HepG2 (cell line): ENCODE measurements around the gene USP25. TPM values are rescaled to one million over a fixed set of nuclear protein-coding genes. Genes with fewer than 3 reads are reported as not detected.

Experiments used
- ATAC-seq: fragments of 200-7000 bp; cut with Tn5 transposase; 3 replicates; pipeline ENCODE4 v1.9.1; 2020; ENCODE audit warnings: mild to moderate bottlenecking, moderate library complexity
- BruUV-seq: library from RNA; stranded (reverse); fragments of 400-500 nt; replicated peaks from 2 replicates; lab custom pipeline; 2021; lab: Mats Ljungman, UMichigan
- CTCF ChIA-PET: fragments of 300-600 bp; formaldehyde crosslinking; extraction: SDS; loops from one replicate; lab custom pipeline; 2021; ENCODE audit warnings: low total read pairs, inconsistent platforms, low intra/inter-chr PET ratio; lab: Yijun Ruan, JAX
- POLR2A ChIA-PET: fragments of 350-600 bp; sonication (Branson Sonifier 250); formaldehyde crosslinking; loops from one replicate; lab custom pipeline; 2020; ENCODE audit warnings: antibody characterized with exemption, inconsistent platforms; lab: Yijun Ruan, JAX
- DNase-seq: peaks from one replicate; pipeline ENCODE4 v3.0.0-alpha.2; 2015; ENCODE audit warnings: low spot score
- FAIRE-seq: peaks from 3 replicates; lab custom pipeline; 2011; peaks lifted over from hg19 to GRCh38; lab: Jason Lieb, UNC
- H2AFZ ChIP-seq: one replicate; pipeline ENCODE4 v1.6.1; 2011; ENCODE audit warnings: low read length, inconsistent platforms
- H3K27ac ChIP-seq: fragments of 300-600 bp; 3 replicates; pipeline ENCODE4 v1.8.0; 2011; ENCODE audit warnings: mixed run types, mild to moderate bottlenecking, mixed read lengths, low read length, inconsistent platforms; ENCODE audit not compliant: insufficient read depth; ENCODE audit errors: extremely low read length
- H3K27me3 ChIP-seq, 2 experiments: fragments of 200-600 bp in 1 of 2; 2 replicates in 1 of 2; 3 replicates in 1 of 2; pipeline versions ENCODE4 v1.6.0 to v1.8.0; 2011; ENCODE audit warnings: low read length in 2 of 2, mild to moderate bottlenecking in 2 of 2, moderate library complexity in 2 of 2, inconsistent platforms in 1 of 2; ENCODE audit not compliant: insufficient read depth in 2 of 2, control insufficient read depth in 1 of 2
- H3K36me3 ChIP-seq, 2 experiments: fragments of 200-600 bp in 1 of 2; replicated peaks in 1 of 2; 2 replicates in 1 of 2; 3 replicates in 1 of 2; pipeline versions ENCODE4 v1.5.1 to v1.8.0; 2011; ENCODE audit warnings: low read length in 2 of 2, inconsistent platforms in 1 of 2; ENCODE audit not compliant: insufficient read depth in 2 of 2, control insufficient read depth in 1 of 2
- H3K4me1 ChIP-seq: 2 replicates; pipeline ENCODE4 v1.5.1; 2012; ENCODE audit warnings: low read length, inconsistent platforms; ENCODE audit not compliant: insufficient read depth
- H3K4me2 ChIP-seq: 2 replicates; pipeline ENCODE4 v1.6.0; 2011; ENCODE audit warnings: low read depth, low read length, inconsistent platforms
- H3K4me3 ChIP-seq, 3 experiments: fragments of 200-600 bp in 1 of 3; sonication (generic), shearing (Covaris generic) in 1 of 3; replicated peaks in 1 of 3; 2 replicates each; pipeline ENCODE4 v1.5.1; 2011 to 2016; ENCODE audit warnings: low read length in 3 of 3, inconsistent platforms in 2 of 3, low read depth in 2 of 3, mild to moderate bottlenecking in 2 of 3, control low read depth in 1 of 3, mixed read lengths in 1 of 3; ENCODE audit not compliant: insufficient read depth in 1 of 3
- H3K79me2 ChIP-seq: one replicate; pipeline ENCODE4 v1.6.1; 2011; ENCODE audit warnings: low read length, inconsistent platforms; ENCODE audit not compliant: insufficient read depth
- H3K9ac ChIP-seq: 2 replicates; pipeline ENCODE4 v1.6.0; 2011; ENCODE audit warnings: mild to moderate bottlenecking, low read depth, low read length, inconsistent platforms; ENCODE audit not compliant: insufficient read depth
- H3K9me3 ChIP-seq: 2 replicates; pipeline ENCODE4 v1.5.1; 2012; ENCODE audit warnings: mild to moderate bottlenecking, low read length
- H4K20me1 ChIP-seq: 2 replicates; pipeline ENCODE4 v1.6.0; 2011; ENCODE audit warnings: inconsistent platforms, mild to moderate bottlenecking, low read length, moderate library complexity; ENCODE audit not compliant: insufficient read depth
- CEBPB ChIP-seq: IDR thresholded peaks from 2 replicates; pipeline ENCODE4 v1.6.1; 2011; ENCODE audit warnings: low read depth, low read length, improper control_type of control experiment, borderline replicate concordance
- PLRG1 ChIP-seq: fragments of 450-650 bp; conservative IDR thresholded peaks from 2 replicates; pipeline ENCODE4 v1.6.1; 2016
- ZFP36L1 ChIP-seq: sonication (generic); formaldehyde crosslinking; IDR thresholded peaks from 2 replicates; pipeline ENCODE4 v1.8.0; 2022; ENCODE audit warnings: mild to moderate bottlenecking, missing genetic modification reagents, moderate library complexity
- ZNF781 ChIP-seq: sonication (generic); formaldehyde crosslinking; IDR thresholded peaks from 2 replicates; pipeline ENCODE4 v1.5.1; 2020; ENCODE audit warnings: borderline replicate concordance, mild to moderate bottlenecking, missing genetic modification reagents; ENCODE audit errors: not compliant biosample characterization
- WGBS: methylation state at CpG from one replicate; pipeline ENCODE4 v1.1.6; 2017; ENCODE audit warnings: low lambda C conversion rate; 5-methylcytosine and 5-hydroxymethylcytosine counted together
- in situ Hi-C: cut with HindIII; loops from 2 replicates; pipeline ENCODE4 v1.10.0; 2017; ENCODE audit warnings: low pct_unique_long_range_greater_than_20kb; ENCODE audit not compliant: extremely low pct_ligation_motif_present
- intact Hi-C: fragments of 100-400 bp; cut with micrococcal nuclease; formaldehyde crosslinking; loops from one replicate; pipeline ENCODE4 v1.10.0; 2022; ENCODE audit not compliant: unreplicated experiment
- polyA plus RNA-seq, 8 experiments: library from polyadenylated mRNA; depleted of rRNA in 3 of 8; stranded (reverse) in 7 of 8; unstranded in 1 of 8; fragments of >200 nt; fragmentation: Illumina TruSeq in 4 of 8; extraction: Trizol in 4 of 8; gene quantifications; 2 replicates each; pipeline versions ENCODE4 v1.2.1 to v1.2.3, GENCODE V29; 2011 to 2016; ENCODE audit warnings: low read depth in 4 of 8, missing spikeins in 1 of 8, mixed read lengths in 1 of 8; ENCODE audit not compliant: insufficient read depth in 1 of 8
- total RNA-seq, 5 experiments: library from RNA; depleted of rRNA; stranded (reverse); fragments of >200 nt; fragmentation: Illumina TruSeq; extraction: Trizol; gene quantifications; 2 replicates each; pipeline ENCODE4 v1.2.3, GENCODE V29; 2016; ENCODE audit warnings: low read depth in 1 of 5
- TF ChIP-seq, protein P1 (sequence below): sonication (generic); formaldehyde crosslinking; IDR thresholded peaks from 2 replicates; pipeline ENCODE4 v1.5.1; 2020; ENCODE audit warnings: mild to moderate bottlenecking, moderate library complexity, missing genetic modification reagents
- TF ChIP-seq, protein P2 (sequence below): sonication (generic); formaldehyde crosslinking; IDR thresholded peaks from 2 replicates; pipeline ENCODE4 v1.5.1; 2020; ENCODE audit warnings: missing genetic modification reagents, mild to moderate bottlenecking, borderline replicate concordance
- TF ChIP-seq, protein P3 (sequence below): sonication (generic); formaldehyde crosslinking; IDR thresholded peaks from 2 replicates; pipeline ENCODE4 v1.9.0; 2021; ENCODE audit warnings: mild to moderate bottlenecking, missing genetic modification reagents
- TF ChIP-seq, protein P4 (sequence below), 2 experiments: fragments of 450-650 bp in 1 of 2; sonication (generic) in 1 of 2; formaldehyde crosslinking; IDR thresholded peaks; 2 replicates each; pipeline versions ENCODE4 v1.5.0 to v1.8.0; 2020 to 2022; ENCODE audit warnings: mild to moderate bottlenecking in 1 of 2, missing genetic modification reagents in 1 of 2

The USP25 gene
- total and polyA plus RNA-seq, 2 of the 13 experiments (the other 11 are each of a cell fraction or from before 2014, with no cell fraction given) = 12.4 to 26.3 TPM

DNA sequence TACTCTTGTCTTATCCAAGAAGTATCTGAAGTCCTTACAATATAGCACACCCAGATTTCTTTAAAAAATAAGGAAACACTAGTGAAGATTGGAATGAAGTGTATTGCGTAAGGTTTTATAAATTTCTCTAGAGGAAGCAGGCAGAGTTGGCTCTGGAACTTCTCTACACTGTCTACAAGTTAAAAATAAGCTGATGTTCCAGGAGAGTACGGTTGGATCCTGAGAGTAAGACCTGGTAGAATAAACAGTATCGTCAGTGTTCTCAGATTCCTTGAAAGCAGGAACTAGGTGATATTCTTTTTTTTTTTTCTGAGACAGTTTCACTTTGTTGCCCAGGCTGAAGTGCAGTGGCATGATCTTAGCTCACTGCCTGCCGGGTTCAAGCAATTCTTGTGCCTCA lies 107.9 kb downstream of the USP25 start:
- intact Hi-C loops (no loop called here), in situ Hi-C loops (no loop called here)
- Histone ChIP-seq H3K4me1 (no peaks in the 10 kb centered on the region), H3K4me3 (no peak overlapping the region), H3K79me2 (no peaks in the 10 kb centered on the region), H3K9ac (no peak overlapping the region), H2AFZ (no peak overlapping the region), H3K27me3 (no peaks in the 10 kb centered on the region), H4K20me1 (no peaks in the 10 kb centered on the region), H3K4me2 (no peak overlapping the region), H3K36me3 (peaks cover 2 to 22% of the 10 kb centered on the region in 2 experiments; a peak in 4 of 5 replicates), H3K27ac (no peak overlapping the region), H3K9me3 (no peaks in the 10 kb centered on the region)
- TF ChIP-seq, protein P1, sequence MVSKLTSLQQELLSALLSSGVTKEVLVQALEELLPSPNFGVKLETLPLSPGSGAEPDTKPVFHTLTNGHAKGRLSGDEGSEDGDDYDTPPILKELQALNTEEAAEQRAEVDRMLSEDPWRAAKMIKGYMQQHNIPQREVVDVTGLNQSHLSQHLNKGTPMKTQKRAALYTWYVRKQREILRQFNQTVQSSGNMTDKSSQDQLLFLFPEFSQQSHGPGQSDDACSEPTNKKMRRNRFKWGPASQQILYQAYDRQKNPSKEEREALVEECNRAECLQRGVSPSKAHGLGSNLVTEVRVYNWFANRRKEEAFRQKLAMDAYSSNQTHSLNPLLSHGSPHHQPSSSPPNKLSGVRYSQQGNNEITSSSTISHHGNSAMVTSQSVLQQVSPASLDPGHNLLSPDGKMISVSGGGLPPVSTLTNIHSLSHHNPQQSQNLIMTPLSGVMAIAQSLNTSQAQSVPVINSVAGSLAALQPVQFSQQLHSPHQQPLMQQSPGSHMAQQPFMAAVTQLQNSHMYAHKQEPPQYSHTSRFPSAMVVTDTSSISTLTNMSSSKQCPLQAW (CRISPR knock-in tag) = no peak
- peak; percentile 47 for TF ChIP-seq CEBPB
- TF ChIP-seq, protein P2, sequence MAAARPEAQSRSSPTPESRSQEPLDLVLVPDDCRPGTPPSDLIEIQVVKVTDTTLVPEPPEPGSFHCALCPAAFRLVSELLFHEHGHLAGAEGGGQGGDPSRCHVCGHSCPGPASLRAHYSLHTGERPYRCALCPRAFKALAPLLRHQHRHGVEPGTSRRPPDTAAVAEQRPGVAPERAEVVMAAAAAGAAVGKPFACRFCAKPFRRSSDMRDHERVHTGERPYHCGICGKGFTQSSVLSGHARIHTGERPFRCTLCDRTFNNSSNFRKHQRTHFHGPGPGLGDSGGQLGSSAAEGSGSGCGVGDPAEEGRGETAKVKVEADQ (CRISPR knock-in tag) = no peak
- FAIRE-seq (no peak), ATAC-seq (no peak), DNase-seq (no peak)
- no TSS peak for BruUV-seq
- POLR2A ChIA-PET = no interaction called here
- CTCF ChIA-PET = no interaction called here
- over 99% methylated on average over 4 of the region's 4 CpGs for WGBS

DNA sequence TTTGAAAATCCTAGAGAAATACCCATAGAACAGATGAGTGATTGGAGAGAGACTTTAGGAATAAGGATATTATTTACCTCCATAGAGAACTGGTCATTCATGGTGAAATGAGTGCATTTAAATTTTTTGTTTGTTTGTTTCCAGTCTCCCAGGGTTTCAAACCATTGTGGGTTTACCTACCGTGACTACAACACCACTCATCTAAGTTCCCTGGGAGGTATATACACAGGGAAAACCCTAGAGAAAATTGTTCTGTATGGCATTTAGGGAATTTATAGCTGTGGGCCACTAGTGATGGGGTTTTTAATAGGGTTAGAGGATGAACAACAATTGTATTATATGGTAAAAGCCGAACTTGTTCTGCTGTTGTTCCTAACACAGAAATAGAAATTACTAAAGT lies 109.2 kb downstream of the USP25 start:
- H3K9me3 ChIP-seq = no peaks in the 10 kb centered on the region
- H3K27ac ChIP-seq = no peak overlapping the region
- no peak overlapping the region for H3K9ac ChIP-seq
- no peak overlapping the region for H2AFZ ChIP-seq
- FAIRE-seq (no peak), ATAC-seq (no peak), DNase-seq (no peak)
- no peaks in the 10 kb centered on the region for H3K27me3 ChIP-seq
- H3K4me3 ChIP-seq = no peak overlapping the region
- intact Hi-C loops = no loop called here
- WGBS = 100% methylated on average over 2 of the region's 2 CpGs
- in situ Hi-C loops = no loop called here
- ChIA-PET POLR2A (no interaction called here), CTCF (no interaction called here)
- no peaks in the 10 kb centered on the region for H4K20me1 ChIP-seq
- peaks cover 2 to 27% of the 10 kb centered on the region in 2 experiments; a peak in 4 of 5 replicates for H3K36me3 ChIP-seq
- no TSS peak for BruUV-seq
- no peak overlapping the region for H3K4me2 ChIP-seq
- H3K4me1 ChIP-seq = no peaks in the 10 kb centered on the region
- H3K79me2 ChIP-seq = no peaks in the 10 kb centered on the region
- TF ChIP-seq, protein P3, sequence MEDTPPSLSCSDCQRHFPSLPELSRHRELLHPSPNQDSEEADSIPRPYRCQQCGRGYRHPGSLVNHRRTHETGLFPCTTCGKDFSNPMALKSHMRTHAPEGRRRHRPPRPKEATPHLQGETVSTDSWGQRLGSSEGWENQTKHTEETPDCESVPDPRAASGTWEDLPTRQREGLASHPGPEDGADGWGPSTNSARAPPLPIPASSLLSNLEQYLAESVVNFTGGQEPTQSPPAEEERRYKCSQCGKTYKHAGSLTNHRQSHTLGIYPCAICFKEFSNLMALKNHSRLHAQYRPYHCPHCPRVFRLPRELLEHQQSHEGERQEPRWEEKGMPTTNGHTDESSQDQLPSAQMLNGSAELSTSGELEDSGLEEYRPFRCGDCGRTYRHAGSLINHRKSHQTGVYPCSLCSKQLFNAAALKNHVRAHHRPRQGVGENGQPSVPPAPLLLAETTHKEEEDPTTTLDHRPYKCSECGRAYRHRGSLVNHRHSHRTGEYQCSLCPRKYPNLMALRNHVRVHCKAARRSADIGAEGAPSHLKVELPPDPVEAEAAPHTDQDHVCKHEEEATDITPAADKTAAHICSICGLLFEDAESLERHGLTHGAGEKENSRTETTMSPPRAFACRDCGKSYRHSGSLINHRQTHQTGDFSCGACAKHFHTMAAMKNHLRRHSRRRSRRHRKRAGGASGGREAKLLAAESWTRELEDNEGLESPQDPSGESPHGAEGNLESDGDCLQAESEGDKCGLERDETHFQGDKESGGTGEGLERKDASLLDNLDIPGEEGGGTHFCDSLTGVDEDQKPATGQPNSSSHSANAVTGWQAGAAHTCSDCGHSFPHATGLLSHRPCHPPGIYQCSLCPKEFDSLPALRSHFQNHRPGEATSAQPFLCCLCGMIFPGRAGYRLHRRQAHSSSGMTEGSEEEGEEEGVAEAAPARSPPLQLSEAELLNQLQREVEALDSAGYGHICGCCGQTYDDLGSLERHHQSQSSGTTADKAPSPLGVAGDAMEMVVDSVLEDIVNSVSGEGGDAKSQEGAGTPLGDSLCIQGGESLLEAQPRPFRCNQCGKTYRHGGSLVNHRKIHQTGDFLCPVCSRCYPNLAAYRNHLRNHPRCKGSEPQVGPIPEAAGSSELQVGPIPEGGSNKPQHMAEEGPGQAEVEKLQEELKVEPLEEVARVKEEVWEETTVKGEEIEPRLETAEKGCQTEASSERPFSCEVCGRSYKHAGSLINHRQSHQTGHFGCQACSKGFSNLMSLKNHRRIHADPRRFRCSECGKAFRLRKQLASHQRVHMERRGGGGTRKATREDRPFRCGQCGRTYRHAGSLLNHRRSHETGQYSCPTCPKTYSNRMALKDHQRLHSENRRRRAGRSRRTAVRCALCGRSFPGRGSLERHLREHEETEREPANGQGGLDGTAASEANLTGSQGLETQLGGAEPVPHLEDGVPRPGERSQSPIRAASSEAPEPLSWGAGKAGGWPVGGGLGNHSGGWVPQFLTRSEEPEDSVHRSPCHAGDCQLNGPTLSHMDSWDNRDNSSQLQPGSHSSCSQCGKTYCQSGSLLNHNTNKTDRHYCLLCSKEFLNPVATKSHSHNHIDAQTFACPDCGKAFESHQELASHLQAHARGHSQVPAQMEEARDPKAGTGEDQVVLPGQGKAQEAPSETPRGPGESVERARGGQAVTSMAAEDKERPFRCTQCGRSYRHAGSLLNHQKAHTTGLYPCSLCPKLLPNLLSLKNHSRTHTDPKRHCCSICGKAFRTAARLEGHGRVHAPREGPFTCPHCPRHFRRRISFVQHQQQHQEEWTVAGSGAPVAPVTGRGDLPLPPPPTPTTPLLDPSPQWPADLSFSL (CRISPR knock-in tag) = no peak
- TF ChIP-seq PLRG1 (no peak), ZFP36L1 (CRISPR knock-in tag) (no peak), ZNF781 (CRISPR knock-in tag) (no peak)
- TF ChIP-seq, protein P4, sequence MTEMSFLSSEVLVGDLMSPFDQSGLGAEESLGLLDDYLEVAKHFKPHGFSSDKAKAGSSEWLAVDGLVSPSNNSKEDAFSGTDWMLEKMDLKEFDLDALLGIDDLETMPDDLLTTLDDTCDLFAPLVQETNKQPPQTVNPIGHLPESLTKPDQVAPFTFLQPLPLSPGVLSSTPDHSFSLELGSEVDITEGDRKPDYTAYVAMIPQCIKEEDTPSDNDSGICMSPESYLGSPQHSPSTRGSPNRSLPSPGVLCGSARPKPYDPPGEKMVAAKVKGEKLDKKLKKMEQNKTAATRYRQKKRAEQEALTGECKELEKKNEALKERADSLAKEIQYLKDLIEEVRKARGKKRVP (CRISPR knock-in tag; IDR thresholded peaks at IDR 0.05) = no peak
